Suprapubic skin (tissue), 4 donors: ENCODE measurements around the gene ARHGAP30. TPM values are rescaled to one million over a fixed set of nuclear protein-coding genes. Genes with fewer than 3 reads are reported as not detected.
"Not testable (repeated sequence)": the region's sequence is repeated elsewhere in the genome, so short reads cannot be mapped to it uniquely, and the experiment has no call there.

Source experiments
- DNase-seq, 2 donors: peaks; one replicate each; pipeline ENCODE4 v3.0.0-alpha.2; 2019; ENCODE audit warnings: low spot score in 2 of 2
- H3K27ac ChIP-seq: fragments of 200-600 bp; sonication (generic); one replicate; pipeline ENCODE4 v1.5.1; 2019
- H3K27me3 ChIP-seq: fragments of 200-600 bp; sonication (generic); one replicate; pipeline ENCODE4 v1.5.1; 2019
- H3K36me3 ChIP-seq: fragments of 200-600 bp; sonication (generic); one replicate; pipeline ENCODE4 v1.5.1; 2019
- H3K4me1 ChIP-seq: fragments of 200-600 bp; sonication (generic); one replicate; pipeline ENCODE4 v1.5.1; 2019
- H3K4me3 ChIP-seq: fragments of 200-600 bp; sonication (generic); one replicate; pipeline ENCODE4 v1.5.1; 2019; ENCODE audit warnings: mild to moderate bottlenecking
- H3K9me3 ChIP-seq: fragments of 200-600 bp; sonication (generic); one replicate; pipeline ENCODE4 v1.5.1; 2019
- CTCF ChIP-seq, 2 donors: fragments of 200-600 bp in 1 of 2; fragments of 450-650 bp in 1 of 2; sonication (generic) in 1 of 2; IDR thresholded peaks; one replicate each; pipeline ENCODE4 v1.5.1; 2016 to 2019; ENCODE audit warnings: antibody characterized with exemption in 2 of 2, mild to moderate bottlenecking in 1 of 2, moderate library complexity in 1 of 2
- EP300 ChIP-seq: sonication (generic); formaldehyde crosslinking; IDR thresholded peaks from one replicate; pipeline ENCODE4 v1.6.1; 2017; ENCODE audit warnings: antibody characterized with exemption
- POLR2A ChIP-seq, 2 donors: fragments of 450-650 bp; IDR thresholded peaks; one replicate each; pipeline ENCODE4 v1.6.1; 2017; ENCODE audit warnings: antibody characterized with exemption in 2 of 2, mild to moderate bottlenecking in 2 of 2, moderate library complexity in 2 of 2
- POLR2AphosphoS5 ChIP-seq, 3 donors: sonication (generic); formaldehyde crosslinking; IDR thresholded peaks; one replicate each; pipeline ENCODE4 v1.6.1; 2017; ENCODE audit warnings: antibody characterized with exemption in 3 of 3
- WGBS: methylation state at CpG from one replicate; pipeline ENCODE4 v1.1.5; 2018; 5-methylcytosine and 5-hydroxymethylcytosine counted together
- total RNA-seq, 4 donors: library from RNA; depleted of rRNA; stranded (reverse); fragments of >200 nt; gene quantifications; one replicate each; pipeline ENCODE4 v1.1.0, GENCODE V29; 2016

Gene ARHGAP30
- total RNA-seq, 4 donors from 2014 or later, result 12.3 to 46.2 (median 14.5) TPM

- Histone ChIP-seq H3K27ac (peak overlapping the region; percentile 75), H3K36me3 (peaks cover 37% of the 10 kb centered on the region), H3K4me1 (peaks cover 15% of the 10 kb centered on the region), H3K4me3 (peak overlapping the region; percentile 60), H3K9me3 (no peaks in the 10 kb centered on the region), H3K27me3 (no peaks in the 10 kb centered on the region)
- DNase-seq, result no peak
- 40% methylated on average over 20 of the region's 21 CpGs for WGBS
- TF ChIP-seq POLR2AphosphoS5 (IDR thresholded peaks at IDR 0.05) (no peak), CTCF (IDR thresholded peaks at IDR 0.05) (no peak), POLR2A (IDR thresholded peaks at IDR 0.05) (no peak), EP300 (no peak)
Measured at GRCh38 chr1:161037661-161038522, 31.8 kb downstream of the ARHGAP30 start.

- peaks cover 17% of the 10 kb centered on the region for H3K4me1 ChIP-seq
- H3K27ac ChIP-seq, result no peak overlapping the region
- H3K36me3 ChIP-seq, result no peaks in the 10 kb centered on the region
- H3K4me3 ChIP-seq, result no peak overlapping the region
- H3K27me3 ChIP-seq, result no peaks in the 10 kb centered on the region
- DNase-seq, result peak in 1 of 2 donors; percentile 6
- no peak for TF ChIP-seq POLR2AphosphoS5 (IDR thresholded peaks at IDR 0.05)
- no peak for TF ChIP-seq POLR2A (IDR thresholded peaks at IDR 0.05)
- TF ChIP-seq CTCF (IDR thresholded peaks at IDR 0.05), result no peak
- TF ChIP-seq EP300, result no peak
- WGBS, result 90% methylated on average over 3 of the region's 3 CpGs
- no peaks in the 10 kb centered on the region for H3K9me3 ChIP-seq
Measured at GRCh38 chr1:161033751-161034150, 35.9 kb downstream of the ARHGAP30 start.

- no peaks in the 10 kb centered on the region for H3K9me3 ChIP-seq
- no peaks in the 10 kb centered on the region for H3K36me3 ChIP-seq
- no peaks in the 10 kb centered on the region for H3K27me3 ChIP-seq
- peaks cover 7% of the 10 kb centered on the region for H3K4me1 ChIP-seq
- DNase-seq, result no peak
- 61% methylated on average over 1 of the region's 1 CpG for WGBS
- TF ChIP-seq CTCF (IDR thresholded peaks at IDR 0.05), result no peak
- no peak for TF ChIP-seq POLR2AphosphoS5 (IDR thresholded peaks at IDR 0.05)
- TF ChIP-seq EP300, result no peak
- TF ChIP-seq POLR2A (IDR thresholded peaks at IDR 0.05), result no peak
- H3K4me3 ChIP-seq, result no peak overlapping the region
- peak overlapping the region; percentile 12 for H3K27ac ChIP-seq
Measured at GRCh38 chr1:161032409-161032808, 37.3 kb downstream of the ARHGAP30 start.

- Histone ChIP-seq H3K27ac (no peak overlapping the region), H3K9me3 (no peaks in the 10 kb centered on the region), H3K4me3 (no peak overlapping the region), H3K36me3 (no peaks in the 10 kb centered on the region), H3K4me1 (peaks cover 7% of the 10 kb centered on the region), H3K27me3 (no peaks in the 10 kb centered on the region)
- TF ChIP-seq CTCF (IDR thresholded peaks at IDR 0.05), result no peak
- TF ChIP-seq EP300, result no peak
- no peak for TF ChIP-seq POLR2A (IDR thresholded peaks at IDR 0.05)
- no peak for TF ChIP-seq POLR2AphosphoS5 (IDR thresholded peaks at IDR 0.05)
- DNase-seq, result no peak
- 73% methylated on average over 2 of the region's 2 CpGs for WGBS
Measured at GRCh38 chr1:161031874-161032273, 37.8 kb downstream of the ARHGAP30 start.

GRCh38 chr1:161029466-161029865 is 40.2 kb downstream of the ARHGAP30 start:
- not testable (repeated sequence) for H3K36me3 ChIP-seq, H3K4me3 ChIP-seq, H3K27me3 ChIP-seq, H3K27ac ChIP-seq, DNase-seq, H3K9me3 ChIP-seq, H3K4me1 ChIP-seq
- 96% methylated on average over 15 of the region's 32 CpGs for WGBS

- not testable (repeated sequence) for H3K4me3 ChIP-seq, H3K36me3 ChIP-seq, H3K9me3 ChIP-seq, H3K27ac ChIP-seq, DNase-seq, H3K27me3 ChIP-seq, H3K4me1 ChIP-seq
- WGBS, result 76% methylated on average over 1 of the region's 1 CpG
Measured at GRCh38 chr1:161026954-161027353, 42.7 kb downstream of the ARHGAP30 start.

- H3K27me3 ChIP-seq, H3K36me3 ChIP-seq, DNase-seq, H3K27ac ChIP-seq, H3K9me3 ChIP-seq, H3K4me3 ChIP-seq: not testable (repeated sequence)
- 86% methylated on average over 12 of the region's 12 CpGs for WGBS
- peaks cover 36% of the 10 kb centered on the region for H3K4me1 ChIP-seq
Measured at GRCh38 chr1:161022432-161022831, 47.3 kb downstream of the ARHGAP30 start.
